Measurements from ENCODE around the gene PANX1.

GRCh38 chr11:94107363-94107762 lies 21.3 kb upstream of the PANX1 start:
- TF ChIP-seq CTCF (IDR thresholded peaks at IDR 0.05; ENCODE audit: insufficient read depth, low read length, poor library complexity, severe bottlenecking) (no peak), EZH2phosphoT487 (conservative IDR thresholded peaks at IDR 0.05; ENCODE audit: low read length) (no peak)

Data from SU-DHL-6 (cell line).